Measurements from ENCODE around the gene AAK1.

DNA sequence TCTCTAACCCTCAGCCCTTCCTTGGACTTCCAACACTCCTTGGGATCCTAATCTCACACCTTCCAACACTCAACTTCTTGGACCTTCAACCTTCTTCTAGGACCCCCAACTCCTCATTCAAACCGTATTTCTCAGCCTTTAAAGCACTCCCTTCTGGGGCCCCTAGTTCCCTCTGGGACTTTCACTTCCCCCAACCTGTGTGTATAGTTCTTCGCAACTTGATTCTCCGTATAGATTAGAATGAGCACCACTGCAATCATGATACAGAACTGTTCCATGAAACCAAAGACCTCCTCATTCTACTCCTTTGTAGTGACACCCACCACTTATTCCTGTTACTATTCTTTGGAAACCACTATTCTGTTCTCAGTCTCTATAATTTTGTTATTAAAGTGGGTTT lies 144.3 kb downstream of the AAK1 start:
- TF ChIP-seq POLR2A (IDR thresholded peaks at IDR 0.05) (no peak), CTCF (IDR thresholded peaks at IDR 0.05) (no peak)
